Progenitor cell of endocrine pancreas (in vitro differentiated cells): ENCODE data around the gene LCA5L. TPM values are rescaled to one million over a fixed set of nuclear protein-coding genes. Genes with fewer than 3 reads are reported as not detected.

Experiments
- DNase-seq: peaks from one replicate; pipeline ENCODE4 v3.0.0; 2021; ENCODE audit warnings: low spot score; ENCODE audit not compliant: unreplicated experiment
- H3K27ac Mint-ChIP-seq: 2 replicates; pipeline ENCODE4 v1.8.0; 2021; ENCODE audit warnings: mild to moderate bottlenecking, moderate library complexity, mixed read lengths
- H3K27me3 Mint-ChIP-seq: 2 replicates; pipeline ENCODE4 v1.8.0; 2021; ENCODE audit warnings: mixed read lengths
- H3K36me3 Mint-ChIP-seq: 2 replicates; pipeline ENCODE4 v1.8.0; 2022; ENCODE audit warnings: mixed read lengths; ENCODE audit not compliant: insufficient read depth
- H3K4me1 Mint-ChIP-seq: 2 replicates; pipeline ENCODE4 v1.8.0; 2021; ENCODE audit warnings: low read depth, mixed read lengths
- H3K4me3 Mint-ChIP-seq: 2 replicates; pipeline ENCODE4 v1.8.0; 2021; ENCODE audit warnings: low read depth, mild to moderate bottlenecking, moderate library complexity, mixed read lengths
- H3K9me3 Mint-ChIP-seq: 2 replicates; pipeline ENCODE4 v1.8.0; 2021; ENCODE audit warnings: low read depth, mixed read lengths
- CTCF ChIP-seq: fragments of 200-600 bp; sonication (generic); IDR thresholded peaks from one replicate; pipeline ENCODE4 v1.5.0; 2021; ENCODE audit warnings: antibody characterized with exemption, mild to moderate bottlenecking; ENCODE audit not compliant: unreplicated experiment
- total RNA-seq: library from RNA; stranded (reverse); gene quantifications from 2 replicates; pipeline ENCODE4 v1.2.1, GENCODE V29; 2021

Gene LCA5L
- total RNA-seq, 1 donor from 2014 or later: 1.3 TPM

- Mint-ChIP-seq H3K4me3 (no peak overlapping the region), H3K9me3 (no peaks in the 10 kb centered on the region), H3K27ac (no peak overlapping the region), H3K27me3 (no peaks in the 10 kb centered on the region), H3K4me1 (no peaks in the 10 kb centered on the region), H3K36me3 (peaks cover 8% of the 10 kb centered on the region)
- DNase-seq: no peak
- TF ChIP-seq CTCF: no peak
These were observed 45.4 kb downstream of the LCA5L start for GRCh38 chr21:39400173-39400572.

GRCh38 chr21:39397646-39398385 is 47.8 kb downstream of the LCA5L start:
- H3K4me1 Mint-ChIP-seq: no peaks in the 10 kb centered on the region
- H3K27ac Mint-ChIP-seq: peak overlapping the region; percentile 54
- DNase-seq: no peak
- TF ChIP-seq CTCF: no peak
- H3K36me3 Mint-ChIP-seq: peaks cover 11% of the 10 kb centered on the region
- H3K4me3 Mint-ChIP-seq: no peak overlapping the region
- no peaks in the 10 kb centered on the region for H3K27me3 Mint-ChIP-seq
- no peaks in the 10 kb centered on the region for H3K9me3 Mint-ChIP-seq

DNA sequence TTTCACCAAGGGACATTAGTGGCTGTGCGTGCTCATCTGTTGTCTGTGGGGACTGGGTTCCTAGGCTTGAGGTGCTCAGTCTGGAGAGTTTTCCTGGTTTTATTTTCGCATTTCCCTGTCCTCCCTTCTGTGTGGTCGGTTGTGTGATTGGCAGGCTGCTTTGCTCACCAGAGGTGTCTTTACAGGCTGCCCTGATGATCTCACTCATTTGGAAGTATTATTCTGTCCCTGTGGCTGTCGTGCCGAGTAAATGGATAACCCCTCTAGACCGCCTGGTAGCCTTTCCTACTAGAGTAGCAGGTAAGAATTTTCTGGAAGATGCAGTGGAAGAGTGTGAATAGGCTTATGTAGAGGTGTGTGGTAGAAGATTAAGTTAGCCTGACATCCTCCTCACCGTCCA is 52.6 kb downstream of the LCA5L start:
- H3K36me3 Mint-ChIP-seq: peaks cover 9% of the 10 kb centered on the region
- H3K27ac Mint-ChIP-seq: no peak overlapping the region
- no peak for TF ChIP-seq CTCF
- H3K4me3 Mint-ChIP-seq: no peak overlapping the region
- H3K27me3 Mint-ChIP-seq: no peaks in the 10 kb centered on the region
- no peak for DNase-seq
- H3K4me1 Mint-ChIP-seq: peaks cover 17% of the 10 kb centered on the region
- H3K9me3 Mint-ChIP-seq: no peaks in the 10 kb centered on the region

DNA sequence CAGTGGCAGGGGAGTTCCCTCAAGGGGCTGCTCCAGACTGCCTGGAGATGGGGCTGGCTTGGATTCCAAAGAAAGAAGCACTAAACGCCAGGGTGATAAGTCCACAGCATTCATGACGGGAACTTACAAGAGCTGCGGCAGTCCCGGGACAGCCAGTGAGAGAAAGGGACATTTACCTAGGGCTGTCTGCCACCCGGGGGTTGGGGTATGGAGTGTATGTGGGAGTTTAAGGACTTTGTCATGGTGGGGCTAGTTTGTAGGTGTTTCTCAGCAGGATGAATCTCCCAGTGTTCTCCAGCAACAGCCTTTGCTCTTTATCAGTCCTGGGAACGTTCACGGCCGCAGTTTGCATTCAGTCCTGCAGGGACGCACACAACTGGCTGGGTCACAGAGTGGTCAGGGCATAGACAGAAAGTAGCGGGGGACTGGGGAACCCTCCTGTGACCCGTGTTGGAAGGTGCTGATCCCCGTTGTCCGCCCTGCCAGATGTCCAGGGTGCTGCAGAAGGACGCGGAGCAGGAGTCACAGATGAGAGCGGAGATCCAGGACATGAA is 55.3 kb downstream of the LCA5L start:
- Mint-ChIP-seq H3K36me3 (peaks cover 4% of the 10 kb centered on the region), H3K27me3 (no peaks in the 10 kb centered on the region), H3K27ac (no peak overlapping the region), H3K4me1 (peaks cover 17% of the 10 kb centered on the region), H3K4me3 (no peak overlapping the region), H3K9me3 (no peaks in the 10 kb centered on the region)
- TF ChIP-seq CTCF: peak; percentile 25
- no peak for DNase-seq

- Mint-ChIP-seq H3K36me3 (peaks cover 4% of the 10 kb centered on the region), H3K4me1 (peaks cover 17% of the 10 kb centered on the region), H3K27ac (no peak overlapping the region), H3K9me3 (no peaks in the 10 kb centered on the region), H3K27me3 (no peaks in the 10 kb centered on the region), H3K4me3 (peak overlapping the region; percentile 50)
- no peak for DNase-seq
- no peak for TF ChIP-seq CTCF
These were observed 56.8 kb downstream of the LCA5L start for GRCh38 chr21:39388811-39389155.
